GM12878 (cell line): ENCODE data around the gene SLC35E2B. TPM values are rescaled to one million over a fixed set of nuclear protein-coding genes. Genes with fewer than 3 reads are reported as not detected.
"Not testable (repeated sequence)": the region's sequence is repeated elsewhere in the genome, so short reads cannot be mapped to it uniquely, and the experiment has no call there.

Experiments
- ATAC-seq: fragments of 200-7000 bp; cut with Tn5 transposase; 3 replicates; pipeline ENCODE4 v1.9.1; 2020; ENCODE audit warnings: mild to moderate bottlenecking, moderate library complexity
- BruUV-seq: library from RNA; stranded (reverse); fragments of 400-500 nt; replicated peaks from 2 replicates; lab custom pipeline; 2021; lab: Mats Ljungman, UMichigan
- CTCF ChIA-PET: fragments of 300-600 bp; sonication (Branson Sonifier 250); formaldehyde crosslinking; extraction: SDS; loops from one replicate; lab custom pipeline; 2021; ENCODE audit warnings: inconsistent platforms; lab: Yijun Ruan, JAX
- POLR2A ChIA-PET: fragments of 350-600 bp; formaldehyde crosslinking; extraction: SDS; loops from one replicate; lab custom pipeline; 2021; ENCODE audit warnings: inconsistent platforms; lab: Charles Lee
- RAD21 ChIA-PET: fragments of 300-600 bp; sonication (Branson Sonifier 250); formaldehyde crosslinking; loops from one replicate; lab custom pipeline; 2023; ENCODE audit warnings: antibody characterized with exemption; ENCODE audit not compliant: unreplicated experiment; lab: Charles Lee
- SMC1A ChIA-PET: fragments of 300-600 bp; sonication (Branson Sonifier 250); formaldehyde crosslinking; loops from one replicate; lab custom pipeline; 2023; ENCODE audit not compliant: unreplicated experiment, uncharacterized antibody; lab: Charles Lee
- DNase-seq: peaks from one replicate; pipeline ENCODE4 v3.0.0-alpha.2; 2011; ENCODE audit warnings: low read depth, low spot score
- FAIRE-seq: peaks from 3 replicates; lab custom pipeline; 2011; peaks lifted over from hg19 to GRCh38; lab: Jason Lieb, UNC
- H2AFZ ChIP-seq: 2 replicates; pipeline ENCODE4 v1.6.0; 2011; ENCODE audit warnings: low read depth, low read length, control low read depth; ENCODE audit not compliant: control insufficient read depth
- H3K27ac ChIP-seq: 2 replicates; pipeline ENCODE4 v1.5.1; 2011; ENCODE audit warnings: control low read depth; ENCODE audit not compliant: control insufficient read depth, insufficient read depth
- H3K27me3 ChIP-seq, 2 experiments: replicated peaks in 1 of 2; 2 replicates each; pipeline versions ENCODE4 v1.6.0 to v1.6.1; 2011; ENCODE audit warnings: low read length in 1 of 2; ENCODE audit not compliant: control insufficient read depth in 2 of 2, insufficient read depth in 2 of 2
- H3K36me3 ChIP-seq, 2 experiments: 2 replicates each; pipeline ENCODE4 v1.5.1; 2011; ENCODE audit warnings: low read length in 1 of 2; ENCODE audit not compliant: control insufficient read depth in 2 of 2, insufficient read depth in 2 of 2
- H3K4me1 ChIP-seq: 2 replicates; pipeline ENCODE4 v1.6.1; 2011; ENCODE audit warnings: mild to moderate bottlenecking, low read length, moderate library complexity, mixed read lengths; ENCODE audit not compliant: control insufficient read depth, insufficient read depth
- H3K4me2 ChIP-seq: 2 replicates; pipeline ENCODE4 v1.6.0; 2011; ENCODE audit warnings: control low read depth; ENCODE audit not compliant: control insufficient read depth, insufficient read depth
- H3K4me3 ChIP-seq: fragments of 200-600 bp; sonication (generic); 2 replicates; pipeline ENCODE4 v1.5.1; 2016
- H3K79me2 ChIP-seq: 2 replicates; pipeline ENCODE4 v1.6.0; 2011; ENCODE audit warnings: low read length; ENCODE audit not compliant: control insufficient read depth, insufficient read depth
- H3K9ac ChIP-seq: 2 replicates; pipeline ENCODE4 v1.8.0; 2011; ENCODE audit warnings: low read length, control low read depth, mixed read lengths; ENCODE audit not compliant: control insufficient read depth, insufficient read depth
- H3K9me3 ChIP-seq: replicated peaks from 3 replicates; pipeline ENCODE4 v1.5.1; 2011; ENCODE audit warnings: mild to moderate bottlenecking, low read length; ENCODE audit not compliant: control insufficient read depth, insufficient read depth
- H4K20me1 ChIP-seq: 2 replicates; pipeline ENCODE4 v1.6.0; 2011; ENCODE audit not compliant: control insufficient read depth, insufficient read depth
- BCL3 ChIP-seq: IDR thresholded peaks from 2 replicates; pipeline ENCODE4 v1.6.1; 2011; ENCODE audit warnings: borderline replicate concordance, low read depth, mild to moderate bottlenecking, moderate library complexity, low read length; ENCODE audit not compliant: insufficient read depth, poor library complexity, severe bottlenecking
- WGBS: methylation state at CpG from one replicate; pipeline ENCODE4 v1.1.6; 2016; ENCODE audit warnings: low lambda C conversion rate; ENCODE audit not compliant: insufficient replicate concordance, insufficient coverage; ENCODE audit errors: missing lambda C conversion rate; 5-methylcytosine and 5-hydroxymethylcytosine counted together
- in situ Hi-C: fragments of 300-500 bp; cut with MboI; formaldehyde crosslinking; loops from 9 replicates; pipeline ENCODE4 v1.14.3; 2018; ENCODE audit warnings: mixed read lengths
- intact Hi-C: fragments of 100-400 bp; cut with micrococcal nuclease; formaldehyde crosslinking; loops from one replicate; pipeline ENCODE4 v1.14.2; 2022; ENCODE audit not compliant: unreplicated experiment
- polyA plus RNA-seq, 11 experiments: library from polyadenylated mRNA; depleted of rRNA in 4 of 11; unstranded in 6 of 11; stranded (reverse) in 5 of 11; fragments of >200 nt; fragmentation: Nextera tagmentation in 4 of 11; fragmentation: Illumina TruSeq in 1 of 11; extraction: Ambion mirVana in 4 of 11; extraction: Trizol in 1 of 11; gene quantifications; 1 replicate in 1 of 11; 2 replicates in 10 of 11; pipeline versions ENCODE4 v1.2.1 to v1.2.3, GENCODE V29; 2011 to 2016; ENCODE audit warnings: inconsistent platforms in 2 of 11, missing spikeins in 2 of 11, low read depth in 1 of 11
- total RNA-seq, 4 experiments: library from RNA; depleted of rRNA in 3 of 4; stranded (reverse); fragments of >200 nt in 3 of 4; fragmentation: Illumina TruSeq in 1 of 4; extraction: Trizol in 1 of 4; gene quantifications; 2 replicates each; pipeline versions ENCODE4 v1.2.1 to v1.2.3, GENCODE V29; 2013 to 2021

Gene SLC35E2B
- total and polyA plus RNA-seq, 10 of the 15 experiments (the other 5 are each of a cell fraction or from before 2014, with no cell fraction given), result 2.6 to 36.7 (median 18.6) TPM

DNA sequence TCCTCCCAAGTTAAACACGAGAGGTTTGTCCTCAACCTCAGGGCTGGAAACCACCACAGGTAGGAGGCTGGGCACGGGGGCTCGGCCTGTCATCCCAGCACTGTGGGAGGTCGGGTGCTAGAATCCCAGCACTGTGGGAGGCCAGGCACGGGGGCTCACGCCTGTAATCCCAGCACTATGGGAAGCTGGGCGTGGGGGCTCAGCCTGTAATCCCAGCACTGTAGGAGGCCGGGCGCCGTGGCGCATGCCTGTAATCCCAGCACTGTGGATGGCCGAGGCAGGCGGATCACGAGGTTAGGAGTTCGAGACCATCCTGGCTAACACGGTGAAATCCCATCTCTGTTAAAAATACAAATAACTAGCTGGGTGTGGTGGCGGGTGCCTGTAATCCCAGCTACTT lies 38.3 kb upstream of the SLC35E2B start (continued):
- no peak for TF ChIP-seq BCL3

DNA sequence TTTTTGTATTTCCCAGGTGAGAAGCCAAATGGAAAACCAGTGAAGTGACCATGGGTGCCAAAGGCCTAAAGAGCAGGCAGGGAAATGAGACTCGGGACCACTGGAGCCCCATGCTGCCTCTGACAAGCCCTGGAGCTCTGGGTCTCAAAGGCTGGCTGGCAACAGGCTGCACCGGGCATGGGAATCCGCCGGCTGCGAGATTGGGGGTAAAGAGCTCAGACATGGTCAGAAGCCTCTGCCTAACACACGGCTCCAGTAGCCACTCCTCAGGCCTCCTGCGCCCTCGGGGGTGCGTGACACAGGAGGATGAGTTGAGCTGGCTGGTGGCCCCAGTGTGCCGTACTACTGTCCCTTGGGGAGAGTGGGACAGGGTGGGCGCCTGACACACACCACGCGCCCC lies 37.6 kb upstream of the SLC35E2B start:
- H3K36me3 ChIP-seq, CTCF ChIA-PET, H4K20me1 ChIP-seq, RAD21 ChIA-PET, H3K4me3 ChIP-seq, H3K4me2 ChIP-seq, BruUV-seq, FAIRE-seq, POLR2A ChIA-PET, SMC1A ChIA-PET, H3K4me1 ChIP-seq, ATAC-seq, H3K9ac ChIP-seq, H3K27me3 ChIP-seq, DNase-seq, H3K79me2 ChIP-seq, in situ Hi-C loops, H2AFZ ChIP-seq, intact Hi-C loops, H3K27ac ChIP-seq, H3K9me3 ChIP-seq: not testable (repeated sequence)
- no CpG with 5 or more reads among the region's 13 CpGs for WGBS

DNA sequence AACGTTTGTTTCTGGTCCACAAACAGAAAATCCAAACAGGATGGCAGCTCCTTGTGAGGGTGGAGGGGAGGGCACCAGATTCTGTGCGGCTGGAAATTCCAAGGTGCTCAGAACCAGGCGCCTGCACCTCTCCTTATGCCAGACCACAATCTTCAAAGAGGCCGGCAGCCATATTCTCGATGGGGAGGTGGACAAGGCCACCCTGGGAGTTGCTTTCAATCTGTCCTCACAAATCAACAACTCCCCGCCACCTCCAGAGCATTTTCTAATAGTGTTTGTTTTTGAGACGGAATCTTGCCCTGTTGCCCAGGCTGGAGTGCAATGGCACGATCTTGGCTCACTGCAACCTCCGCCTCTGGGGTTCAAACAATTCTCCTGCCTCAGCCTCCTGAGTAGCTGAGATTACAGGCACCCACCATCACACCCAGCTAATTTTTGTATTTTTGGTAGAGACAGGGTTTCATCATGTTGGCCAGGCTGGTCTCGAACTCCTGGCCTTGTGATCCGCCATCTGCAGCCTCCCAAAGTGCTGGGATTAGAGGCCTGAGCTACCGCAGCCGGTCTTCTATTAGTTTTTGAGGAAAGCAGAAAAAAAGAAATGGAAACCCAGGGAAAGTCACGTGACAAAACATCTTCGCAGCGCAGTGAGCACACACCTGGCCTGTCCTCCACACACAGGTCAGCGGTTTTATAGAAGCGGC lies 36.7 kb upstream of the SLC35E2B start:
- H4K20me1 ChIP-seq, RAD21 ChIA-PET, BruUV-seq, H3K9ac ChIP-seq, H3K27ac ChIP-seq, H2AFZ ChIP-seq, in situ Hi-C loops, POLR2A ChIA-PET, H3K4me2 ChIP-seq, H3K4me1 ChIP-seq, H3K9me3 ChIP-seq, DNase-seq, CTCF ChIA-PET, intact Hi-C loops, SMC1A ChIA-PET, H3K4me3 ChIP-seq, H3K79me2 ChIP-seq, ATAC-seq, FAIRE-seq, H3K36me3 ChIP-seq, H3K27me3 ChIP-seq: not testable (repeated sequence)
- WGBS, result 90% methylated on average over 16 of the region's 18 CpGs

GRCh38 chr1:1728308-1729005 lies 35.9 kb upstream of the SLC35E2B start:
- H3K27ac ChIP-seq, ATAC-seq, H3K79me2 ChIP-seq, DNase-seq, H3K36me3 ChIP-seq, H3K9ac ChIP-seq, CTCF ChIA-PET, H3K4me1 ChIP-seq, H3K4me3 ChIP-seq, H3K9me3 ChIP-seq, POLR2A ChIA-PET, H2AFZ ChIP-seq, H4K20me1 ChIP-seq, RAD21 ChIA-PET, H3K27me3 ChIP-seq, H3K4me2 ChIP-seq, SMC1A ChIA-PET, BruUV-seq, in situ Hi-C loops, intact Hi-C loops, FAIRE-seq: not testable (repeated sequence)
- 55% methylated on average over 14 of the region's 14 CpGs for WGBS
